ENCODE measurements around the gene FAM83E.

FAM83E gene

DNA sequence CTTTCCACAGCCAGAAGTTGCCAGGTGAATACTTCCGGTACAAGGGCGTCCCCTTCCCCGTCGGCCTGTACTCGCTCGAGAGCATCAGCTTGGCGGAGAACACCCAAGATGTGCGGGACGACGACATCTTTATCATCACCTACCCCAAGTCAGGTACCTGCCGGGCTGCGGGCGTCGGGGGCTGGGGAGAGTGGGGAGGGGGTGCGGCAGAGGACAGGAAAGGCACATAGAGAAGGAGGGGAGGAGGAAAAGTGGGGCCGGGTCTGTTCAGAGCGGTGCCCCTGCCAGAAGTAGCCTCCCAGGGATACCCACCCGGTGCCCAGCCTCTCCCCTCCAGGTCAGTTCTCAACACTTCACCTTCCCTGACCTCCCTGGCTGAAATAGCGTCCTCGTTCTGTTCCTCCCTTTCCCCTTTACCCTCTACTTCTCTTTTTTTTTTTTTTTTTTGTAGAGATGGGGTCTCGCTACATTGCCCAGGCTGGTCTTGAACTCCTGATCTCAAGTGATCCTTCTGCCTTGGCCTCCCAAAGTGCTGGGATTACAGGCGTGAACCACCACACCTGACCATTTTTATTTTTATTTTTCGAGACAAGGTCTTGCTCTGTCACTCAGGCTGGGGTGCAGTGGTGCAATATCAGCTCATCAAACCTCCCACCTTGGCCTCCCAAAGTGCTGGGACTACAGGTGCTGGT lies 38.8 kb downstream of the FAM83E start:
- DNase-seq (ENCODE audit: low read depth in 2 of 2) = no peak

DNA sequence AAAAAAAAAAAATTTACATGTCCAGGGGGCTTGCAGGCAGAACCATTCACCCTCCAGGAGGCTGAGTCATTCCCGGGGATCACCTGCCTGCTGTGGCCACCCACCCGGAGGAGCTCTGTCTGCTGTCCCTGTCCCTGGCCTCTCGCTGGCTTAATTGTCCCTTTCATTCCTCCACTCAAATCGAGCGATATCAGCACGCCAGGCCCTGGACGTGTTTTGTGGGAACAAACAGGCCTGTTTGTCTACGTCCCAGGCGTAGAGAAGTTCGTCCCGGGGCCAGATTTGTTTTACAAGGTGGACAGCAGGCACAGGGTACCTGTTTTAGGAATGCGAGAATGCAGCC lies 41.7 kb downstream of the FAM83E start:
- no peak for DNase-seq (ENCODE audit: low read depth in 2 of 2)

DNA sequence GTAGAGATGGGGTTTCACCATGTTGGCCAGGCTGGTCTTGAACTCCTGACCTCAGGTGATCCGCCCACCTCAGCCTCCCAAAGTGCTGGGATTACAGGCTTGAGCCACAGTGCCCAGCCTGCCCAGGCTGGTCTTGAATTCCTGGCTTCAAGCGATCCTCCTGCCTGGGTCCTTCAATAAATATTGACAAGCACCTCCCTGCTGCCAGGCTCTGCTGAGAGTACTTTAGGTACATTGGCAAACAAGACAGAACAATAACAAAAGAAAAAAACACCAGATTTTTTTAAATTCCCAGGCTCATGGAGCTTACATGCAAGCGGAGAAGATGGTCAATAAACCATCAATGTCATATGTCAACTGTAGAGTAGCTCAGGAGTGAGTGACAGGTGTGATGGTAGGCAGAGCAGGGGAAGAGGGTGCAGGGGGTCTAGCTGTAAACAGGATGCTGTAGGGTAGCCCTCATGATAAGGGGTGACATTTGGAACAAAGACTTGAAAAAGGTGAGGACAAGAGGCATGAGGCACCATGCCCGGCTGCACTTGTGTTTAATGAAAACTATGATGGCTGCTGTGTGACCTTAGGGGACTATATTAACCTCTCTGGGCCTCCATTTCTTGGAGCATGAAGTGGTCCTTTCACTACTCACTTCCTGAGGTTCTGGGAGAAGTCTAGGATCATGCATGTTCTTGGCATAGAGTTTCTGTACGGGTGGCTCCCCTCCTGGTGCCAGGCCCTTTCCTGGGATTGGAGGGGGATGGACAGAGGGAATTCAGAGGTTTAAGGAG lies 43.3 kb downstream of the FAM83E start:
- DNase-seq (ENCODE audit: low read depth in 2 of 2) = no peak

GRCh38 chr19:48569814-48570213 lies 45.1 kb downstream of the FAM83E start:
- no peak for DNase-seq (ENCODE audit: low read depth in 2 of 2)

GRCh38 chr19:48568345-48568886 lies 46.5 kb downstream of the FAM83E start:
- DNase-seq (ENCODE audit: low read depth in 2 of 2) = no peak

DNA sequence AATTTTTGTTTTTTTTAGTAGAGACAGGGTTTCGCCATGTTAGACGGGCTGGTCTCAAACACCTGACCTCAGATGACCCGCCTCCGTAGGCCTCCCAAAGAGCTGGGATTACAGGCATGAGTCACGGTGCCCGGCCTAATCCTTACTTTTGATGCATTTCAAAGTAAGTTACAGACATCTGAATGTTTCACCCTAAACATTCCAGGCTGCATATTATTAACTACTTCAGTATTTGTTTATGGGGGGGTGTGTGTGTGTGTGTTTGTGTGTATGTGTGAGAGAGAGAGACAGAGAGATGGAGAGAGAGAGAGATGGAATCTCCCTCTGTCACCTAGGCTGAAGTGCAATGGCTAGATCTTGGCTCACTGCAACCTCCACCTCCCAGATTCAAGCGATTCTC lies 49.8 kb downstream of the FAM83E start:
- DNase-seq (ENCODE audit: low read depth in 2 of 2) = no peak

All from activated CD4-positive, alpha-beta T cell treated with anti-CD3 and anti-CD28 coated beads for 24 hours (primary cell).